ENCODE results near the gene C1orf167.

The C1orf167 gene

DNA sequence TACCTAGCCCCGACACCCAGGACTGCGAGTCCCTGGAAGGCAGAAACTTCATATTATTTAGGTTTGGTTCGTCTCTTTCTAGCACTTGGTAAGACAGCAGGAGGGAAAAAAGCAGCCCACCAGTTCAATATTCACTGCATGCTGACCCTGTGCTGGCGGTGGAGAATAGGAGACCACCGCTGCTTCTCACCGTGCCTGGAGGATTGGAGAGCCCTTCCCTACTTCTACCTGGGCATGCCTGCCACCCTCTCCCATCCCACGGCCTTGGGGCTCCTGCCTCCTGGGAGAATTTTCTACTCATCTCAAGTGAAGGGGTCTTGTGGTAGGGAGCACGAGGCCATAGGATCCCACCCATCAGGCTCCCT is 38.4 kb downstream of the C1orf167 start:
- H3K4me3 ChIP-seq (ENCODE audit: low read depth, low read length), result no peak overlapping the region
- no peak for DNase-seq (ENCODE audit: low read depth)
- TF ChIP-seq, protein P1, sequence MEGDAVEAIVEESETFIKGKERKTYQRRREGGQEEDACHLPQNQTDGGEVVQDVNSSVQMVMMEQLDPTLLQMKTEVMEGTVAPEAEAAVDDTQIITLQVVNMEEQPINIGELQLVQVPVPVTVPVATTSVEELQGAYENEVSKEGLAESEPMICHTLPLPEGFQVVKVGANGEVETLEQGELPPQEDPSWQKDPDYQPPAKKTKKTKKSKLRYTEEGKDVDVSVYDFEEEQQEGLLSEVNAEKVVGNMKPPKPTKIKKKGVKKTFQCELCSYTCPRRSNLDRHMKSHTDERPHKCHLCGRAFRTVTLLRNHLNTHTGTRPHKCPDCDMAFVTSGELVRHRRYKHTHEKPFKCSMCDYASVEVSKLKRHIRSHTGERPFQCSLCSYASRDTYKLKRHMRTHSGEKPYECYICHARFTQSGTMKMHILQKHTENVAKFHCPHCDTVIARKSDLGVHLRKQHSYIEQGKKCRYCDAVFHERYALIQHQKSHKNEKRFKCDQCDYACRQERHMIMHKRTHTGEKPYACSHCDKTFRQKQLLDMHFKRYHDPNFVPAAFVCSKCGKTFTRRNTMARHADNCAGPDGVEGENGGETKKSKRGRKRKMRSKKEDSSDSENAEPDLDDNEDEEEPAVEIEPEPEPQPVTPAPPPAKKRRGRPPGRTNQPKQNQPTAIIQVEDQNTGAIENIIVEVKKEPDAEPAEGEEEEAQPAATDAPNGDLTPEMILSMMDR (IDR thresholded peaks at IDR 0.05; ENCODE audit: control insufficient read depth, extremely low read depth, insufficient read depth), result no peak

DNA sequence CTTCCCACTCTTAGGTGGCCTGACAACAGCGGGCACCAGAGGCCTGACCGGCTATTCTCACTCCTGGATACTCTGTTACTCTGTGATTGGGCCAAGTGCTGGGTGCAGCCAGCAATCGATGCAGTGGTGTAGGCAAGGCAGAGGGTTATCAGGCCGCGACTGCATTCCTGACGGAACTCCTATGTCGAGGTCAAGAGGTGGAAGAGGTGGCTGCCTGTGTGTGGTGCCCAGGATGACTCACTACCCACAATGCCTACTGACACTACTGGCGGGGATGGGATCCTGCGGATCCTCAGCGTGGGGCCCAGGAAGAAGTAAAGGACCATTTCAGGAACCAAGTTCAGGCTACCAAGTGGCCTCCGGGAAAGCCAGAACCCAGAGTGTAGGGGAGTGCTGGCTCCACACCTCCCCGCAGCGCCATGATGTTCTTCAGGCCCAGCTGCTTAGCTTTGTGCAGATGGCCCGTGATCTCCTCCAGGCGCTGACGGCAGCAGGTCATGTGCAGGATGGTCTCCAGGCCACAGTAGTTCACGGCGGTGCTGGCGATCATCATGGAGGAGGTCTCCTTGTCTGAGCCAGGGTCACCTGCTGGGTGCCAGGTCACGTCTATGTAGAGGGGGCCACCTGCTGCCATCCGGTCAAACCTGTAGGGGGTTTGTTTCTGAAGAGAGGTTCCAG is 38.9 kb downstream of the C1orf167 start:
- TF ChIP-seq, protein P1 (IDR thresholded peaks at IDR 0.05; ENCODE audit: control insufficient read depth, extremely low read depth, insufficient read depth), result no peak
- H3K4me3 ChIP-seq (ENCODE audit: low read depth, low read length), result no peak overlapping the region
- DNase-seq (ENCODE audit: low read depth), result no peak

DNA sequence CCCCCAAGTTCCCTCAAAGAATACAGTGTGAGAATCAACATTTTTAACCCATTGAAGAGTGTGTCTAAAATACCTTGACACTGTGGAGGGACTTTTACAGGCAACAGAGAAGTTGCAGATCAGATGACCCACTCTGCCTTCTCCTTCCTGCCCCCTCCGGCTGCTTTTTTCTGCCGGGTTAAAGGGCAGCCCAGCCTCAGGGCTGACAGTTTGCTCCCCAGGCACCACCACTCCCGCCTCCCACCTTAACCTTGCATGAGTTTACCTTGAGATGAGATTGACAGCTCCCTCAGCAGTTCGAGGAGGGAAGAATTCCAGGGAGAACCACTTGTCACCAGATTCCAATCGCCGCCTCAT is 40.6 kb downstream of the C1orf167 start:
- no peak for DNase-seq (ENCODE audit: low read depth)
- TF ChIP-seq, protein P1 (IDR thresholded peaks at IDR 0.05; ENCODE audit: control insufficient read depth, extremely low read depth, insufficient read depth), result no peak
- no peak overlapping the region for H3K4me3 ChIP-seq (ENCODE audit: low read depth, low read length)

DNA sequence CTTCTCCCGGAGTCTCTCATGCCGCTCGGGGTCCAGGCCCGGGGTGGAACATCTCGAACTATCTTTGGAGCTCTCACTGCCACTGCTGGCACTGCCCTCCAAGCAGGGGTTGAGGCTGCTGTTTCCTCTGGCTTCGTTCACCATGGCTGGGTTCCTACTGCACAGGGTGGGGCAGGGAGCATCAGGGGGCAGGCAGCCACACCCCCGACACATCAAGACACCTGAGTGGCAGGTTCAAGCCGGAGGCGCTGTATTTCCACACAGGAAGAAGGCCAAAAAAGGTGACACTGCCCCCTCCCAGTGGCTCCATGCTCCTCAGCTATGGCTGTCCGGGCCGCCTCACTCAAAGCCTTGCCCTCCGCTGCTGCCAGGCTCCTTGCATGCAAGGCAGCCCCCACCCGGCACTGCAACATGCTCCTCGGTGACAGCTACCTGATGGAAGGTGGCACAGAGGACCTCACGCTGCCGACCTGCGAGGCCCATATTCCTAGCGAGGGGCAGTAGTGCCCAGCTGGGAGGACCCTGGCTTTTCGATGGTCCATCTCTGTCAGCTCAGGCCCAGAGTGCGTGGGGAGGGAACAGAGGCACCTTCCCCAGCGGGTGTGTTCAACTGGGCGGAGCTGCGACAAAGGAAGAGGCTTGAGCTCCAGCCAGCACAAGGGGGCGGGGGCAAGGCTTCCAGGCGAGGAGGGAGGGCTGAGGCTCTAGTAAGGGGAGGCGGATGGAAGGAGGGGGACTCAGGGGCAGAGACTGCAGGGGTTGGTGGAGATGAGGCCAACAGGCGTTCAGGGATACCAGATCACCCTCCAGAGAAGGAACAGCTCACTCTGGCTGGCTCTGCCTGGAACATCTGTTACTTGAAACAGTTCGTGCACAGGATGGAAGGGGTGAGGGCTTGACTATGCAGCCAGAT is 41.2 kb downstream of the C1orf167 start:
- no peak overlapping the region for H3K4me3 ChIP-seq (ENCODE audit: low read depth, low read length)
- no peak for DNase-seq (ENCODE audit: low read depth)
- TF ChIP-seq, protein P1 (IDR thresholded peaks at IDR 0.05; ENCODE audit: control insufficient read depth, extremely low read depth, insufficient read depth), result no peak

DNA sequence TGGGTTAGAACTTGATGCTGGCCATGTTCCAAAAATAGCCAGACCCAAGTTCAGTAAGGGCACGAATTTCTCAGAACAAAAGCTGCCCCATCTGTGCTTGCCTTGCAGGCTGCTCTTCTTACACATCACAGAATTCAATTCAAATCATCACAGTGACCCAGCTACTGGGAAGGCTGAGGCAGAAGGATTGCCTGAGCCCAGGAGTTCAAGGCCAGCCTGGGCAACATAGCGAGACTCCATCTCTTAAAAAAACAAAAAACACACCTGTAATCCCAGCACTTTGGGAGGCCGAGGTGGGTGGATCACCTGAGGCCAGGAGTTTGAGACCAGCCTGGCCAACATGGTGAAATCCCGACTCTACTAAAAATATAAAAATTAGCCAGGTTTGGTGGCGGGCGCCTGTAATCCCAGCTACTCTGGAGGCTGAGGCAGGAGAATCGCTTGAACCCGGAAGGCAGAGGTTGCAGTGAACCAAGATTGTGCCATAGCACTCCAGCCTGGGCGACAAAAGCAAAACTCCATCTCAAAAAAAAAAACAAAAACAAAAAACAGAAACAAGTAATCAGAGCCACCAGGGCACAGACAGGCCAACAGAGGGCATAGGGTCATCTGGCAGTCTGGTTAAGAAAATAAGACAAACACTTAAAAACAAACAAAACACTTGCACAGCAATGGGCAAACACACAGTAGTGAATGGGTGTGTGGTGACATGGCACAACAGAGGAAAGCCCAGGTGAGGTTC is 42.1 kb downstream of the C1orf167 start:
- peak; percentile 61 for DNase-seq (ENCODE audit: low read depth)
- H3K4me3 ChIP-seq (ENCODE audit: low read depth, low read length), result peak overlapping the region; percentile 83

DNA sequence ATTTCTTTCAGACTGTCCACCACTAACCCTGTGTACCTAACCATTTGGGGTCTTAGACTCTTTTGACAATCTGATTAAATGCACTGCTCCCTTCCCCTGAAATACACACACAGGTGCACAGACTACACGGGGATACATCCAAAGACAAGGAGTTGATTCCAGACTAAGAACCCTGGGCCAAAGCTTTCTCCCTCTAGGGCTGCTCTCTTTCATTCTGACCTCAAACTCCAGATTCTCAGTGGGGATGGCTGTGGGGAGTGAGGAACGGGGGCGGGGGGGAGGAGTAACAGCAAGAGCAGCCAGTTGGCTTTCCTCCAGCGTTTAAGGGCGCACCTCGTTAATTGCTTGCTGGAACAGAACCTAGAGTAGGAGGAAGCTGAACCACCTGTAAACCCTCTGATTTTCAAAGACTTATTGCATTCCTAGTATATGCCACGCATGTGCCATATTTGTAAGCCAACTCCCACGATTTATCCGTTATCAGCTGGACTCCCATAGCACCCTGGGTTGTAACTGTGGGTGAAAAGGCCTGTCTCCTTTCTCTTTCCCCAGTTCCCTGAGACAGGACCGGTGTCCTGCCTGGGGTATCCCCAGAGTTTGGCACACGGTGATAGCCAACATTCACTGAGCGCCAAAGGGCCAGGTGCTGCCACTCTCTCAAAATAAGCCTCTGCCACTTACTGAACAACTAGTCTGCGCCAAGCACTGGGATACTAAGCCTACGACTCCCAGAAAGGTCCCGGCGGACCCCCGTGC is 42.9 kb downstream of the C1orf167 start:
- TF ChIP-seq, protein P1 (IDR thresholded peaks at IDR 0.05; ENCODE audit: control insufficient read depth, extremely low read depth, insufficient read depth), result no peak
- DNase-seq (ENCODE audit: low read depth), result peak; percentile 19
- peak overlapping the region; percentile 83 for H3K4me3 ChIP-seq (ENCODE audit: low read depth, low read length)
